Keratinocyte (primary cell): ENCODE data around the gene MOB3B. TPM values are rescaled to one million over a fixed set of nuclear protein-coding genes. Genes with fewer than 3 reads are reported as not detected.

ENCODE experiments used
- DNase-seq: peaks from one replicate; pipeline ENCODE4 v3.0.0-alpha.2; 2011; ENCODE audit warnings: low read depth, missing footprints, low spot score
- FAIRE-seq: peaks from 2 replicates; lab custom pipeline; 2011; peaks lifted over from hg19 to GRCh38; lab: Jason Lieb, UNC
- H2AFZ ChIP-seq: 2 replicates; pipeline ENCODE4 v1.6.0; 2012; ENCODE audit warnings: low read length, control low read depth, inconsistent platforms; ENCODE audit not compliant: control insufficient read depth
- H3K27ac ChIP-seq: 2 replicates; pipeline ENCODE4 v1.5.1; 2011; ENCODE audit warnings: low read length; ENCODE audit not compliant: control insufficient read depth, insufficient read depth
- H3K27me3 ChIP-seq: 3 replicates; pipeline ENCODE4 v1.6.0; 2011; ENCODE audit warnings: low read length; ENCODE audit not compliant: control insufficient read depth, insufficient read depth; ENCODE audit errors: extremely low read depth
- H3K36me3 ChIP-seq, 2 experiments: 2 replicates in 1 of 2; 3 replicates in 1 of 2; pipeline ENCODE4 v1.5.1; 2011; ENCODE audit warnings: low read length in 2 of 2, mild to moderate bottlenecking in 1 of 2; ENCODE audit not compliant: control insufficient read depth in 2 of 2, insufficient read depth in 2 of 2; ENCODE audit errors: extremely low read depth in 1 of 2
- H3K4me1 ChIP-seq: 3 replicates; pipeline ENCODE4 v1.5.1; 2011; ENCODE audit warnings: low read length; ENCODE audit not compliant: control insufficient read depth, insufficient read depth; ENCODE audit errors: extremely low read depth
- H3K4me2 ChIP-seq: 3 replicates; pipeline ENCODE4 v1.6.0; 2011; ENCODE audit warnings: low read depth, low read length; ENCODE audit not compliant: control insufficient read depth, insufficient read depth; ENCODE audit errors: extremely low read depth
- H3K4me3 ChIP-seq, 3 experiments: fragments of 200-600 bp in 1 of 3; sonication (generic) in 1 of 3; 2 replicates in 2 of 3; 3 replicates in 1 of 3; pipeline ENCODE4 v1.5.1; 2011 to 2016; ENCODE audit warnings: low read length in 3 of 3, mild to moderate bottlenecking in 3 of 3, control low read depth in 2 of 3, inconsistent platforms in 1 of 3, low read depth in 1 of 3, mixed read lengths in 1 of 3, mixed run types in 1 of 3, moderate library complexity in 1 of 3; ENCODE audit not compliant: control insufficient read depth in 2 of 3, insufficient read depth in 2 of 3; ENCODE audit errors: extremely low read depth in 1 of 3
- H3K79me2 ChIP-seq: 2 replicates; pipeline ENCODE4 v1.6.0; 2012; ENCODE audit warnings: low read length; ENCODE audit not compliant: control insufficient read depth, insufficient read depth
- H3K9ac ChIP-seq: 3 replicates; pipeline ENCODE4 v1.6.0; 2011; ENCODE audit warnings: low read length; ENCODE audit not compliant: control insufficient read depth, insufficient read depth; ENCODE audit errors: extremely low read depth
- H3K9me1 ChIP-seq: 3 replicates; pipeline ENCODE4 v1.6.0; 2011; ENCODE audit warnings: low read length; ENCODE audit not compliant: control insufficient read depth, insufficient read depth; ENCODE audit errors: extremely low read depth
- H3K9me3 ChIP-seq: 2 replicates; pipeline ENCODE4 v1.5.1; 2012; ENCODE audit warnings: low read depth, low read length; ENCODE audit not compliant: control insufficient read depth
- H4K20me1 ChIP-seq: 3 replicates; pipeline ENCODE4 v1.6.0; 2011; ENCODE audit warnings: low read length; ENCODE audit not compliant: control insufficient read depth, insufficient read depth; ENCODE audit errors: extremely low read depth
- CTCF ChIP-seq, 3 experiments: IDR thresholded peaks in 1 of 3; conservative IDR thresholded peaks in 1 of 3; optimal IDR thresholded peaks in 1 of 3; 2 replicates in 2 of 3; 3 replicates in 1 of 3; pipeline versions ENCODE3 to v1.5.1; 2011; ENCODE audit warnings: low read length in 3 of 3, mild to moderate bottlenecking in 3 of 3, moderate library complexity in 2 of 3, control low read depth in 1 of 3, inconsistent platforms in 1 of 3; ENCODE audit not compliant: insufficient read depth in 2 of 3; ENCODE audit errors: extremely low read depth in 1 of 3
- EZH2 ChIP-seq: IDR thresholded peaks from one replicate; pipeline ENCODE4 v1.6.1; 2012; ENCODE audit warnings: inconsistent platforms, mild to moderate bottlenecking, low read length, moderate library complexity
- dilution Hi-C: fragments of 300-500 bp; cut with MboI; formaldehyde crosslinking; loops from one replicate; pipeline ENCODE4 v1.7.0; 2020; ENCODE audit warnings: low sequenced_read_pairs; ENCODE audit not compliant: extremely low pct_ligation_motif_present
- polyA plus RNA-seq, 5 experiments: library from polyadenylated mRNA; depleted of rRNA in 3 of 5; stranded (reverse) in 3 of 5; stranded (forward) in 1 of 5; unstranded in 1 of 5; fragments of >200 nt; gene quantifications; 1 replicate in 1 of 5; 2 replicates in 3 of 5; 3 replicates in 1 of 5; pipeline versions ENCODE4 v1.2.1 to v1.2.3, GENCODE V29; 2011 to 2012; ENCODE audit warnings: missing spikeins in 2 of 5, low read depth in 1 of 5, low replicate concordance in 1 of 5

Gene MOB3B
- polyA plus RNA-seq, 1 donor (not counting 4 experiments of a cell fraction or from before 2014, with no cell fraction given), result 35.3 TPM

- FAIRE-seq (no peak), DNase-seq (no peak)
- Histone ChIP-seq H2AFZ (no peak within 1 kb of the TSS), H3K4me3 (no peak within 1 kb of the TSS), H4K20me1 (no peaks in the 10 kb centered on the region), H3K9ac (no peak within 1 kb of the TSS), H3K9me3 (no peaks in the 10 kb centered on the region), H3K27ac (no peak within 1 kb of the TSS), H3K27me3 (no peaks in the 10 kb centered on the region), H3K36me3 (no peaks in the 10 kb centered on the region), H3K4me2 (no peak within 1 kb of the TSS), H3K9me1 (no peaks in the 10 kb centered on the region), H3K4me1 (no peaks in the 10 kb centered on the region), H3K79me2 (no peaks in the 10 kb centered on the region)
- TF ChIP-seq EZH2 (no peak), CTCF (optimal IDR thresholded peaks at IDR 0.05 in 1 of 3, IDR thresholded peaks at IDR 0.05 in 1 of 3, conservative IDR thresholded peaks at IDR 0.05 in 1 of 3; ENCODE audit: extremely low read depth in 1 of 3, insufficient read depth in 2 of 3, low read length in 3 of 3) (no peak)
- dilution Hi-C loops, result no loop called here
These were observed 232.6 kb downstream of the MOB3B start, which contains the start of gene EQTN for GRCh38 chr9:27297050-27297449. TSS of gene EQTN (minus strand) at chr9:27297150. CDS start at chr9:27297055, 95 bp downstream.

- H3K9me3 ChIP-seq, result no peaks in the 10 kb centered on the region
- dilution Hi-C loops, result no loop called here
- no peak overlapping the region for H2AFZ ChIP-seq
- no peaks in the 10 kb centered on the region for H4K20me1 ChIP-seq
- H3K27ac ChIP-seq, result no peak overlapping the region
- FAIRE-seq (no peak), DNase-seq (no peak)
- TF ChIP-seq EZH2 (no peak), CTCF (optimal IDR thresholded peaks at IDR 0.05 in 1 of 3, IDR thresholded peaks at IDR 0.05 in 1 of 3, conservative IDR thresholded peaks at IDR 0.05 in 1 of 3; ENCODE audit: extremely low read depth in 1 of 3, insufficient read depth in 2 of 3, low read length in 3 of 3) (no peak)
- no peaks in the 10 kb centered on the region for H3K4me1 ChIP-seq
- no peaks in the 10 kb centered on the region for H3K9me1 ChIP-seq
- no peak overlapping the region for H3K4me3 ChIP-seq
- no peaks in the 10 kb centered on the region for H3K27me3 ChIP-seq
- H3K79me2 ChIP-seq, result no peaks in the 10 kb centered on the region
- H3K9ac ChIP-seq, result no peak overlapping the region
- H3K36me3 ChIP-seq, result no peaks in the 10 kb centered on the region
- no peak overlapping the region for H3K4me2 ChIP-seq
These were observed 235.6 kb downstream of the MOB3B start for GRCh38 chr9:27293996-27294395.
